ENCODE measurements around the gene EFCAB8.

The EFCAB8 gene

GRCh38 chr20:33007376-33008335 is 148.9 kb downstream of the EFCAB8 start, which contains the start of gene BPIFB2:
TSS of gene BPIFB2 (plus strand) at chr20:33007704. CDS start at chr20:33008575, 871 bp downstream.
- DNase-seq (ENCODE audit: low spot score): no peak

GRCh38 chr20:33008336-33009213 is 149.9 kb downstream of the EFCAB8 start:
- DNase-seq (ENCODE audit: low spot score): no peak

- no peak for DNase-seq (ENCODE audit: low spot score)
Observed at GRCh38 chr20:33009214-33010132, 150.8 kb downstream of the EFCAB8 start.

- DNase-seq (ENCODE audit: low spot score): no peak
Observed at GRCh38 chr20:33010133-33010504, 151.4 kb downstream of the EFCAB8 start.

GRCh38 chr20:33010674-33011449 is 152.1 kb downstream of the EFCAB8 start:
- DNase-seq (ENCODE audit: low spot score): no peak

All from SW480 (cell line).